ENCODE results near the gene FBXL16.
"Not testable (repeated sequence)": the region's sequence is repeated elsewhere in the genome, so short reads cannot be mapped to it uniquely, and the experiment has no call there.

FBXL16 gene

GRCh38 chr16:705431-706188 lies at the start of gene FBXL16:
Gene FBXL16 (minus strand): TSS chr16:705801. CDS start chr16:697405, 8,396 bp downstream.
- DNase-seq, result no peak

GRCh38 chr16:754656-755055 lies 49.1 kb upstream of the FBXL16 start:
- no peak for DNase-seq

- DNase-seq, result not testable (repeated sequence)
Observed at GRCh38 chr16:754121-754607, 48.6 kb upstream of the FBXL16 start.

- no peak for DNase-seq
Observed at GRCh38 chr16:752007-752312, 46.4 kb upstream of the FBXL16 start.

GRCh38 chr16:751152-752006 lies 45.8 kb upstream of the FBXL16 start:
- DNase-seq, result no peak

GRCh38 chr16:750485-750884 lies 44.9 kb upstream of the FBXL16 start:
- no peak for DNase-seq

- DNase-seq, result no peak
Observed at GRCh38 chr16:749010-749409, 43.4 kb upstream of the FBXL16 start.

GRCh38 chr16:747978-748746 lies 42.6 kb upstream of the FBXL16 start:
- no peak for DNase-seq

GRCh38 chr16:746637-747036 lies 41.0 kb upstream of the FBXL16 start:
- no peak for DNase-seq

GRCh38 chr16:745739-746138 lies 40.1 kb upstream of the FBXL16 start:
- peak; percentile 38 for DNase-seq

- no peak for DNase-seq
Observed at GRCh38 chr16:743794-744500, 38.3 kb upstream of the FBXL16 start.

GRCh38 chr16:742894-743293 lies 37.3 kb upstream of the FBXL16 start:
- not testable (repeated sequence) for DNase-seq

GRCh38 chr16:741986-742629 lies 36.5 kb upstream of the FBXL16 start:
- DNase-seq, result no peak

- peak; percentile 91 for DNase-seq
Observed at GRCh38 chr16:740764-741505, 35.3 kb upstream of the FBXL16 start, which contains the start of gene CIAO3. Gene CIAO3 (minus strand): TSS chr16:740997. CDS start chr16:740985, 12 bp downstream.

GRCh38 chr16:740459-740763 lies 34.8 kb upstream of the FBXL16 start:
- no peak for DNase-seq

- DNase-seq, result no peak
Observed at GRCh38 chr16:739560-740458, 34.2 kb upstream of the FBXL16 start.

GRCh38 chr16:736936-737481 lies 31.4 kb upstream of the FBXL16 start:
- no peak for DNase-seq

- DNase-seq, result no peak
Observed at GRCh38 chr16:735982-736453, 30.4 kb upstream of the FBXL16 start.

- no peak for DNase-seq
Observed at GRCh38 chr16:734981-735881, 29.6 kb upstream of the FBXL16 start.

All from CD4-positive, alpha-beta T cell treated with Interleukin-17A for 4 hours (primary cell).